Rectal smooth muscle tissue (tissue), 1 donor: ENCODE results near the gene CABLES1.

Source experiments
- H3K27ac ChIP-seq: one replicate; pipeline ENCODE4 v1.7.0; 2013; ENCODE audit warnings: low read depth, low read length, inconsistent platforms
- H3K27me3 ChIP-seq: one replicate; pipeline ENCODE4 v1.7.0; 2013; ENCODE audit warnings: low read length; ENCODE audit not compliant: control insufficient read depth, insufficient read depth
- H3K36me3 ChIP-seq: one replicate; pipeline ENCODE4 v1.7.0; 2013; ENCODE audit warnings: low read length; ENCODE audit not compliant: control insufficient read depth, insufficient read depth
- H3K4me1 ChIP-seq: one replicate; pipeline ENCODE4 v1.7.0; 2013; ENCODE audit warnings: low read length; ENCODE audit not compliant: control insufficient read depth, insufficient read depth
- H3K4me3 ChIP-seq: one replicate; pipeline ENCODE4 v1.7.0; 2013; ENCODE audit warnings: low read length
- H3K9ac ChIP-seq: one replicate; pipeline ENCODE4 v1.7.0; 2013; ENCODE audit warnings: low read length

CABLES1 gene

GRCh38 chr18:23269928-23270327 is 134.6 kb downstream of the CABLES1 start:
- no peaks in the 10 kb centered on the region for H3K36me3 ChIP-seq
- H3K27me3 ChIP-seq = no peaks in the 10 kb centered on the region
- H3K9ac ChIP-seq = no peak overlapping the region
- H3K4me3 ChIP-seq = no peak overlapping the region
- H3K27ac ChIP-seq = no peak overlapping the region
- H3K4me1 ChIP-seq = no peaks in the 10 kb centered on the region

- no peak overlapping the region for H3K27ac ChIP-seq
- no peaks in the 10 kb centered on the region for H3K27me3 ChIP-seq
- no peak overlapping the region for H3K9ac ChIP-seq
- no peak overlapping the region for H3K4me3 ChIP-seq
- H3K4me1 ChIP-seq = no peaks in the 10 kb centered on the region
- no peaks in the 10 kb centered on the region for H3K36me3 ChIP-seq
Measured at GRCh38 chr18:23270986-23271680, 135.8 kb downstream of the CABLES1 start.

GRCh38 chr18:23272498-23273232 is 137.4 kb downstream of the CABLES1 start:
- Histone ChIP-seq H3K9ac (no peak overlapping the region), H3K27ac (no peak overlapping the region), H3K4me3 (no peak overlapping the region), H3K4me1 (no peaks in the 10 kb centered on the region), H3K27me3 (no peaks in the 10 kb centered on the region), H3K36me3 (no peaks in the 10 kb centered on the region)

- no peaks in the 10 kb centered on the region for H3K36me3 ChIP-seq
- no peak overlapping the region for H3K27ac ChIP-seq
- H3K4me3 ChIP-seq = no peak overlapping the region
- H3K4me1 ChIP-seq = no peaks in the 10 kb centered on the region
- H3K27me3 ChIP-seq = no peaks in the 10 kb centered on the region
- no peak overlapping the region for H3K9ac ChIP-seq
Measured at GRCh38 chr18:23273443-23273966, 138.2 kb downstream of the CABLES1 start.

GRCh38 chr18:23274638-23275482 is 139.6 kb downstream of the CABLES1 start:
- Histone ChIP-seq H3K4me3 (no peak overlapping the region), H3K27me3 (no peaks in the 10 kb centered on the region), H3K27ac (no peak overlapping the region), H3K36me3 (no peaks in the 10 kb centered on the region), H3K4me1 (no peaks in the 10 kb centered on the region), H3K9ac (no peak overlapping the region)

- Histone ChIP-seq H3K9ac (no peak overlapping the region), H3K27ac (no peak overlapping the region), H3K36me3 (no peaks in the 10 kb centered on the region), H3K27me3 (no peaks in the 10 kb centered on the region), H3K4me1 (no peaks in the 10 kb centered on the region), H3K4me3 (no peak overlapping the region)
Measured at GRCh38 chr18:23276451-23276850, 141.2 kb downstream of the CABLES1 start.

- no peaks in the 10 kb centered on the region for H3K36me3 ChIP-seq
- no peak overlapping the region for H3K4me3 ChIP-seq
- H3K27me3 ChIP-seq = no peaks in the 10 kb centered on the region
- no peaks in the 10 kb centered on the region for H3K4me1 ChIP-seq
- no peak overlapping the region for H3K27ac ChIP-seq
- no peak overlapping the region for H3K9ac ChIP-seq
Measured at GRCh38 chr18:23277399-23277798, 142.1 kb downstream of the CABLES1 start.

- no peaks in the 10 kb centered on the region for H3K36me3 ChIP-seq
- no peaks in the 10 kb centered on the region for H3K4me1 ChIP-seq
- no peak overlapping the region for H3K9ac ChIP-seq
- no peak overlapping the region for H3K4me3 ChIP-seq
- H3K27ac ChIP-seq = no peak overlapping the region
- H3K27me3 ChIP-seq = no peaks in the 10 kb centered on the region
Measured at GRCh38 chr18:23279931-23280330, 144.6 kb downstream of the CABLES1 start.

GRCh38 chr18:23280844-23281243 is 145.6 kb downstream of the CABLES1 start:
- H3K36me3 ChIP-seq = no peaks in the 10 kb centered on the region
- H3K4me1 ChIP-seq = no peaks in the 10 kb centered on the region
- no peak overlapping the region for H3K4me3 ChIP-seq
- H3K27me3 ChIP-seq = no peaks in the 10 kb centered on the region
- H3K27ac ChIP-seq = no peak overlapping the region
- H3K9ac ChIP-seq = no peak overlapping the region

- Histone ChIP-seq H3K4me1 (no peaks in the 10 kb centered on the region), H3K4me3 (no peak overlapping the region), H3K27me3 (no peaks in the 10 kb centered on the region), H3K9ac (no peak overlapping the region), H3K36me3 (no peaks in the 10 kb centered on the region), H3K27ac (no peak overlapping the region)
Measured at GRCh38 chr18:23281626-23282436, 146.5 kb downstream of the CABLES1 start.

- Histone ChIP-seq H3K4me3 (no peak overlapping the region), H3K9ac (no peak overlapping the region), H3K36me3 (no peaks in the 10 kb centered on the region), H3K27ac (no peak overlapping the region), H3K27me3 (no peaks in the 10 kb centered on the region), H3K4me1 (no peaks in the 10 kb centered on the region)
Measured at GRCh38 chr18:23282437-23282781, 147.1 kb downstream of the CABLES1 start.
